Spinal cord (tissue), 10 donors: ENCODE results near the gene TAMALIN. TPM values are rescaled to one million over a fixed set of nuclear protein-coding genes. Genes with fewer than 3 reads are reported as not detected.

ENCODE experiments used
- DNase-seq, 6 donors: peaks; one replicate each; pipeline versions ENCODE4 v3.0.0 to v3.0.0-alpha.2; 2013 to 2015; ENCODE audit warnings: low spot score in 6 of 6, low read depth in 4 of 6
- H3K27ac ChIP-seq: one replicate; pipeline ENCODE4 v1.5.1; 2013; ENCODE audit warnings: low read depth, low read length, control low read depth
- H3K27me3 ChIP-seq: one replicate; pipeline ENCODE4 v1.6.1; 2013; ENCODE audit warnings: low read length; ENCODE audit not compliant: control insufficient read depth, insufficient read depth
- H3K36me3 ChIP-seq: one replicate; pipeline ENCODE4 v1.6.1; 2013; ENCODE audit warnings: low read length; ENCODE audit not compliant: control insufficient read depth, insufficient read depth
- H3K4me1 ChIP-seq: one replicate; pipeline ENCODE4 v1.6.1; 2013; ENCODE audit warnings: low read length; ENCODE audit not compliant: control insufficient read depth, insufficient read depth
- H3K4me3 ChIP-seq: one replicate; pipeline ENCODE4 v1.5.1; 2013; ENCODE audit warnings: low read depth, low read length, control low read depth
- H3K9me3 ChIP-seq: one replicate; pipeline ENCODE4 v1.6.1; 2013; ENCODE audit warnings: low read length; ENCODE audit not compliant: control insufficient read depth, insufficient read depth
- WGBS: methylation state at CpG from one replicate; pipeline ENCODE4 v1.1.5; 2013; ENCODE audit warnings: missing lambda C conversion rate; ENCODE audit not compliant: insufficient coverage; 5-methylcytosine and 5-hydroxymethylcytosine counted together
- polyA plus RNA-seq, 2 donors: library from polyadenylated mRNA; unstranded; fragments of 120-200 nt; gene quantifications; one replicate each; pipeline ENCODE4 v1.2.1, GENCODE V29; 2013; ENCODE audit not compliant: insufficient read length in 2 of 2
- total RNA-seq, 2 donors: library from RNA; depleted of rRNA in 1 of 2; stranded (reverse); fragments of 120-200 nt in 1 of 2; fragments of >200 nt in 1 of 2; gene quantifications; one replicate each; pipeline versions ENCODE4 v1.2.3 to v1.2.4, GENCODE V29; 2013 to 2014
- donor health status: healthy.

The TAMALIN gene
- total and polyA plus RNA-seq, 4 donors: 6.6 to 27.1 (median 17.1) TPM

- Histone ChIP-seq H3K4me3 (no peak overlapping the region), H3K9me3 (no peaks in the 10 kb centered on the region), H3K27ac (no peak overlapping the region), H3K27me3 (no peaks in the 10 kb centered on the region), H3K4me1 (peaks cover 6% of the 10 kb centered on the region), H3K36me3 (peaks cover 10% of the 10 kb centered on the region)
- WGBS: 62% methylated on average over 3 of the region's 13 CpGs
- no peak for DNase-seq
These were observed 35.7 kb upstream of the TAMALIN start for GRCh38 chr12:51970904-51971646.

- H3K27ac ChIP-seq: no peak overlapping the region
- WGBS: no CpG with 5 or more reads among the region's 4 CpGs
These were observed 34.9 kb upstream of the TAMALIN start for GRCh38 chr12:51971679-51972421.

GRCh38 chr12:51972422-51972812 is 34.3 kb upstream of the TAMALIN start:
- no peaks in the 10 kb centered on the region for H3K27me3 ChIP-seq
- WGBS: no CpG with 5 or more reads among the region's 5 CpGs
- H3K36me3 ChIP-seq: peaks cover 20% of the 10 kb centered on the region
- no peak overlapping the region for H3K27ac ChIP-seq
- no peak for DNase-seq
- no peak overlapping the region for H3K4me3 ChIP-seq
- H3K4me1 ChIP-seq: peaks cover 6% of the 10 kb centered on the region
- no peaks in the 10 kb centered on the region for H3K9me3 ChIP-seq

More at GRCh38 chr12:51971679-51972421, 34.9 kb upstream of the TAMALIN start:
- Histone ChIP-seq H3K4me3 (no peak overlapping the region), H3K4me1 (peaks cover 6% of the 10 kb centered on the region), H3K36me3 (peaks cover 16% of the 10 kb centered on the region), H3K9me3 (no peaks in the 10 kb centered on the region), H3K27me3 (no peaks in the 10 kb centered on the region)
- DNase-seq: no peak

- Histone ChIP-seq H3K36me3 (peaks cover 22% of the 10 kb centered on the region), H3K9me3 (no peaks in the 10 kb centered on the region), H3K4me3 (no peak overlapping the region), H3K27ac (no peak overlapping the region), H3K27me3 (no peaks in the 10 kb centered on the region), H3K4me1 (peaks cover 6% of the 10 kb centered on the region)
- no peak for DNase-seq
- WGBS: 8% methylated on average over 2 of the region's 9 CpGs
These were observed 33.9 kb upstream of the TAMALIN start for GRCh38 chr12:51972849-51973273.

GRCh38 chr12:51973560-51973959 is 33.2 kb upstream of the TAMALIN start:
- DNase-seq: no peak
- peaks cover 6% of the 10 kb centered on the region for H3K4me1 ChIP-seq
- no peaks in the 10 kb centered on the region for H3K27me3 ChIP-seq
- no peak overlapping the region for H3K4me3 ChIP-seq
- peaks cover 28% of the 10 kb centered on the region for H3K36me3 ChIP-seq
- WGBS: 50% methylated on average over 1 of the region's 4 CpGs
- no peaks in the 10 kb centered on the region for H3K9me3 ChIP-seq
- H3K27ac ChIP-seq: no peak overlapping the region

GRCh38 chr12:51974646-51975045 is 32.1 kb upstream of the TAMALIN start:
- Histone ChIP-seq H3K9me3 (no peaks in the 10 kb centered on the region), H3K27ac (no peak overlapping the region), H3K4me3 (no peak overlapping the region), H3K4me1 (peaks cover 6% of the 10 kb centered on the region), H3K36me3 (peaks cover 37% of the 10 kb centered on the region), H3K27me3 (no peaks in the 10 kb centered on the region)
- 64% methylated on average over 2 of the region's 2 CpGs for WGBS
- no peak for DNase-seq

GRCh38 chr12:51975196-51975595 is 31.6 kb upstream of the TAMALIN start:
- Histone ChIP-seq H3K4me3 (no peak overlapping the region), H3K4me1 (peaks cover 6% of the 10 kb centered on the region), H3K27ac (no peak overlapping the region), H3K27me3 (no peaks in the 10 kb centered on the region), H3K9me3 (no peaks in the 10 kb centered on the region), H3K36me3 (peaks cover 38% of the 10 kb centered on the region)
- whole genome bisulfite sequencing: 85% methylated on average over 7 of the region's 8 CpGs
- no peak for DNase-seq

- no peaks in the 10 kb centered on the region for H3K27me3 ChIP-seq
- no peak for DNase-seq
- peaks cover 48% of the 10 kb centered on the region for H3K36me3 ChIP-seq
- WGBS: 91% methylated on average over 8 of the region's 10 CpGs
- H3K4me3 ChIP-seq: no peak overlapping the region
- no peaks in the 10 kb centered on the region for H3K9me3 ChIP-seq
- H3K4me1 ChIP-seq: peaks cover 3% of the 10 kb centered on the region
- H3K27ac ChIP-seq: no peak overlapping the region
These were observed 30.2 kb upstream of the TAMALIN start for GRCh38 chr12:51976376-51977160.

GRCh38 chr12:51977320-51977753 is 29.4 kb upstream of the TAMALIN start:
- Histone ChIP-seq H3K27me3 (no peaks in the 10 kb centered on the region), H3K9me3 (no peaks in the 10 kb centered on the region), H3K4me1 (peaks cover 3% of the 10 kb centered on the region), H3K4me3 (no peak overlapping the region), H3K36me3 (peaks cover 55% of the 10 kb centered on the region), H3K27ac (no peak overlapping the region)
- WGBS: 100% methylated on average over 2 of the region's 8 CpGs
- DNase-seq: no peak
